Measurements from ENCODE around the gene LGI1.

Gene LGI1

DNA sequence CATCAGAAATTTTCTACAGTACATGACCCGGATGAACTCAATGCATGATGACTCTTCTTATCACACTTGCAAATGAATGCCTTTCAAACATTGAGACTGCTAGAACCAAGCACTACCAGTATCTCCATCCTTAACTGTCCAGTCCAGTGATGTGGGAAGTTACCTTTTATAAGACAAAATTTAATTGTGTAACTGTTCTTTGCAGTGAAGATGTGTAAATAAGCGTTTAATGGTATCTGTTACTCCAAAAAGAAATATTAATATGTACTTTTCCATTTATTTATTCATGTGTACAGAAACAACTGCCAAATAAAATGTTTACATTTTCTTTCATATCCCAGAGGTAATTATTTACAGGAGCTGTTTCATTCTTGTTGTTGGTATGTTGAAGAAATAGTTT lies 40.1 kb downstream of the LGI1 start:
- Histone ChIP-seq H3K4me1 (no peaks in the 10 kb centered on the region), H3K4me3 (no peak overlapping the region), H3K27me3 (ENCODE audit: low read depth) (peaks cover 36% of the 10 kb centered on the region), H3K36me3 (replicated peaks) (no peaks in the 10 kb centered on the region), H3K9me3 (no peaks in the 10 kb centered on the region)
- in situ Hi-C loops (cut with MboI; ENCODE audit: low sequenced_read_pairs): no loop called here
- no peak for DNase-seq (ENCODE audit: low spot score in 2 of 2)

DNA sequence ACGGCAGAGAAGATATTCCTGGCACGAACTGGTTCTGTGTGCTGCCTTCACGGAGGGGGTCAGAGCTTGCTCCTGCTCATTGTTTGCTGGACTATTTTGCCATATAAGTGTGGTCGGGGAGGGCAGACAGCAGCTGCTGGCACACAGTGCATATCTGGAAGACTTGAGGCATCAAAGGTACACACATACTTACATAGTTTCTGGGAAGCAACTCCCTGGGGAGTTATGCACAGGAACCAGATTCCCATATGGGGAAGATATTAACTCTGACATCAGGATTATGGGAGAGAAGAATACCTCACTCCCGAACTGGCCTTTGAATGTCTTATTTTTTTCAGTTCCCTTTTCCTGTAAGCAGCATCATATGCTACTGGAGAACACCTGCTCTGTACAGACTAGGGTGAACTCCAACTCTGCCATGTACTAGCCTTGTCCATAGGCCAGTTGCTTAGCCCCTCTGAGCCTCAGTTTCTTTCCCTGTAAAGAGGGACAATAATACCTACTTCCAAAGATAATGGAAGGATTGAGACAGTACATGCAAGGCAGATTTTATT lies 41.5 kb downstream of the LGI1 start:
- DNase-seq (ENCODE audit: low spot score in 2 of 2): no peak
- Histone ChIP-seq H3K4me1 (no peaks in the 10 kb centered on the region), H3K4me3 (no peak overlapping the region), H3K27me3 (ENCODE audit: low read depth) (peaks cover 31% of the 10 kb centered on the region), H3K9me3 (no peaks in the 10 kb centered on the region), H3K36me3 (replicated peaks) (no peaks in the 10 kb centered on the region)
- in situ Hi-C loops (cut with MboI; ENCODE audit: low sequenced_read_pairs): no loop called here

DNA sequence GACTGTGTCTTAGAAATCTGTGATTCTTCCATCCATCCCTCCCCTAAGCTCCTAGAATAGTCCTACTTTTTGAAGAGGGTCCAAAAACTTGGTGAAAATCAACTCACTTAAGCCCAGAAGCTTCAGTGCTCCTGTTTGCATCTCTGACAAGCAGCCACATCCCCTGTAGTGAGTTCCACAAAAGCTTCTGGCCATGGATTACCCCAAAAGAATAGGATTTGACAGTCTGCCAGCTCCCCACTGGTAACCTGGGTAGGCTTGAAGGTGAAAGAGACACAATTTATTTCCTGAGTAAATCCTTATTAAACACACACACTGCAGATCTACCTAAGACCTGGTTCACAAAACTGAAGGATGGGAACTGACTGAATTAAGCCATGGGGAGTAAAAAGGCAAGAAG lies 46.5 kb downstream of the LGI1 start:
- no peak overlapping the region for H3K4me3 ChIP-seq
- in situ Hi-C loops (cut with MboI; ENCODE audit: low sequenced_read_pairs): no loop called here
- no peaks in the 10 kb centered on the region for H3K36me3 ChIP-seq (replicated peaks)
- H3K27me3 ChIP-seq (ENCODE audit: low read depth): peaks cover 21% of the 10 kb centered on the region
- H3K4me1 ChIP-seq: no peaks in the 10 kb centered on the region
- H3K9me3 ChIP-seq: no peaks in the 10 kb centered on the region
- DNase-seq (ENCODE audit: low spot score in 2 of 2): no peak

DNA sequence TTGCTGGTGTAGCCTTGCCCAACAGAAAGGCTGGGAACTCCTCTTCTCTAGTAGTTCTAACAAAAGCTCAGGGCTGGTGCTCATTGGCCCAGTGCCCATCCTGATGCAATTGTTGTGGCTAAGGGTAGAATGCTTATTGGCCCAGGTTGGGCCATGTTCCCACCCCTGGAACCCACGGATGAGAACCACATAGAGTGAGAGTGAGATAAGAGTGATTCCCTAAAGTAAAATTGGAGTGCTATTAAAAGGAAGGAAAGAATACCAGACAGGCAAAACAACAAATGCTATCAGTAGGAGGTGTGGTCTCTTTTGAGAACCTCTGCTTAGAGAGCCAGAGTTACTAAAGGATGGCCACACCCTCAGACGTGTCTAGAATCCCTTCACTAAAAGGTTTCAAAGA lies 49.2 kb downstream of the LGI1 start:
- Histone ChIP-seq H3K4me3 (no peak overlapping the region), H3K27me3 (ENCODE audit: low read depth) (peaks cover 10% of the 10 kb centered on the region), H3K9me3 (no peaks in the 10 kb centered on the region), H3K36me3 (replicated peaks) (no peaks in the 10 kb centered on the region), H3K4me1 (no peaks in the 10 kb centered on the region)
- DNase-seq (ENCODE audit: low spot score in 2 of 2): no peak
- in situ Hi-C loops (cut with MboI; ENCODE audit: low sequenced_read_pairs): no loop called here

DNA sequence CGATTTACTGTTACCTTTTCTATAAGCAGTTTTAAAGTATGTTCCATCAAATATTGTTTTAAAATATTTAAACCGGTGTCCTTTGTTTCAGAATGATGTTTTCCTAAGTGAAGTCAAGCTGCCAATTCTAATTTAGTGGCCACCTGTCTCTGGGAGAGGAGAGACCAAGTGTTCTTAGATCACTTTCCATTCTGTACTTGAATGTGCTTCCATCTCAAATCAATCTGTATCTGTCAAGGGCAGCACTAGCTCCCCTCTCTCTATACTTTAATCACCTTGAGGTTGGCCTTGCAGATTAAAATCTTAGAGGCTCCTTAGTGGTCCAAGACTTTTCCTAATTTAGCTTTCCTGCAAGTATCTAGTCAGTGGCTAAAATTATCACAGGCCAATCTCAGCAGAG lies 49.6 kb downstream of the LGI1 start:
- H3K4me3 ChIP-seq: no peak overlapping the region
- no peaks in the 10 kb centered on the region for H3K4me1 ChIP-seq
- H3K27me3 ChIP-seq (ENCODE audit: low read depth): peaks cover 9% of the 10 kb centered on the region
- no peaks in the 10 kb centered on the region for H3K9me3 ChIP-seq
- DNase-seq (ENCODE audit: low spot score in 2 of 2): no peak
- H3K36me3 ChIP-seq (replicated peaks): no peaks in the 10 kb centered on the region
- in situ Hi-C loops (cut with MboI; ENCODE audit: low sequenced_read_pairs): no loop called here

DNA sequence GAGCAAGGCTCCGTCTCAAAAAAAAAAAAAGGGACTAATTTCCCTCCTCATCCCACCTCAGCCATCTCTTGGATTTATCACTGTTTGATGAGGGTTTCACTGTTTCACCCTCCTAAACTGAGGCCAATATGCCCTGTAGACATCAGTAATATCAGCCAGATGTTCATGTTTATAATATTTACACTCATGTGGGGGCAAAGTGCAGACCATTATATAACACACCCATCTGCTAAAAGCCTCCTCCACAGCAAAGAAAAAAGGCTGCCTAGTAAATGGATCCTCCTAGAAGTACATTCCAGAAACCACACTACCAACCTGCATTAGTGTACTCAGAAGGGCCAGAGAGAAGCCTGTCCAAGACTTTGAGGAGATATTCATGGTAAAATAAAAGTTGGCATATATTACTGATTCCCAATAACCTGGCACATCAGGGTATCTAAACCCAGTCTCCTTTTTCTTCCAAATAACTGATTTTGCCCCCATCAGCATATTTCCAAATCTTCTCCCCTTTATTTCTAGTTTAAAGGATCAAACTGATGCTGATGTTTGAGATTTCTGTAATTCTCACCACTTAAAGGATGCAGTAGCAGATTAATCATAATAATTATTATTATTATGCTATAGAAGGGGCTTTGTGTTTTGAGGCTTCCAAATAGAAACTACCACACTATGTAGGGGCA lies 55.1 kb downstream of the LGI1 start:
- in situ Hi-C loops (cut with MboI; ENCODE audit: low sequenced_read_pairs): no loop called here
- no peaks in the 10 kb centered on the region; the same call in 1 of the 2 replicates for H3K4me1 ChIP-seq
- no peak for DNase-seq (ENCODE audit: low spot score in 2 of 2)
- H3K9me3 ChIP-seq: no peaks in the 10 kb centered on the region
- H3K36me3 ChIP-seq (replicated peaks): no peaks in the 10 kb centered on the region
- H3K4me3 ChIP-seq: no peak overlapping the region
- peaks cover 21% of the 10 kb centered on the region for H3K27me3 ChIP-seq (ENCODE audit: low read depth)

DNA sequence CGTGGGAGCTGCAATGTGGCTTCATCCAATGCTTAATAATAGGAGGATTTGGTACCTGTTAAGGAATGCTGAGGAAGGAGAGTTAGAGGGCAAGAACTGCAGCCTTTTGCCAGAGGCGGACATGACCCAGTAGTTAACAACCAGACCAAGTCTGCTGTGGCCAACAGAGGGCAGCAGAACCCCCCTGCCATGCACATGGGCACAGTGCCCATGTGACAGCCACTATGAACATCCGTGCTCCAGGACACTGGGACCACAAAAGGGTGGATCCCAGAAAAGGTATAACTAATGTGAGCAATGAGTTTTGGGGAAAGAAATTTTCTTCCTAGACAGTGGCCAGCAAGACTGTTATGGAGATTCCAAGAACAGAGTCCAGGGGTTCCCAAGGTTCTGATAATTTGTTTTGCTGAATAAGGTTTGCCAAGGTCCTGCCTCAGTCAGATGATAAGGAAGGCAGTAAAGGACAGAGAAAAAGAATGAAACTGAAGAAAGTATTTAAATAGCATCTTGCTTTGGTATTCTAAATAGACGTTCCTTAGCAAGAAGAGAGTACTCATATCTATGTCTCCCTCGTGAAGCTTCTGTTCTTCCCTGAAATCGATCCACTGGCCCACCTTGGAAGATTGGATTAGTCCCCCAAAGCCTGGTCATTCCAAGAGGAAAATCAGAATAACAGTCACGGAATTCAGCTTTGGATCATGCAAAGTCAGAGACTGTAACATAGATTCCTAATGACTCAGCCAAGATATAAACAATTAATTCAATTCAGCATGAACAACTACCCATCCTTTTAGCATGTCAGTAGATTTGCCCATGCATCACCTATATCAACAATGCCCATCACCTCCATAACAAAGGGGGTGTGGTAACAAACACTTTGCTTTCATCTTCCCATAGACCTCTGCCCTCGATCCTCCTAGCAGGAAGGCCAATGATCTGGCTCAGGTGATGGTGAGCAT lies 56.0 kb downstream of the LGI1 start:
- H3K4me3 ChIP-seq: no peak overlapping the region
- DNase-seq (ENCODE audit: low spot score in 2 of 2): peak in 1 of 2 experiments; percentile 73
- H3K27me3 ChIP-seq (ENCODE audit: low read depth): peaks cover 21% of the 10 kb centered on the region
- in situ Hi-C loops (cut with MboI; ENCODE audit: low sequenced_read_pairs): no loop called here
- no peaks in the 10 kb centered on the region; the same call in 1 of the 2 replicates for H3K4me1 ChIP-seq
- H3K36me3 ChIP-seq (replicated peaks): no peaks in the 10 kb centered on the region
- H3K9me3 ChIP-seq: no peaks in the 10 kb centered on the region

DNA sequence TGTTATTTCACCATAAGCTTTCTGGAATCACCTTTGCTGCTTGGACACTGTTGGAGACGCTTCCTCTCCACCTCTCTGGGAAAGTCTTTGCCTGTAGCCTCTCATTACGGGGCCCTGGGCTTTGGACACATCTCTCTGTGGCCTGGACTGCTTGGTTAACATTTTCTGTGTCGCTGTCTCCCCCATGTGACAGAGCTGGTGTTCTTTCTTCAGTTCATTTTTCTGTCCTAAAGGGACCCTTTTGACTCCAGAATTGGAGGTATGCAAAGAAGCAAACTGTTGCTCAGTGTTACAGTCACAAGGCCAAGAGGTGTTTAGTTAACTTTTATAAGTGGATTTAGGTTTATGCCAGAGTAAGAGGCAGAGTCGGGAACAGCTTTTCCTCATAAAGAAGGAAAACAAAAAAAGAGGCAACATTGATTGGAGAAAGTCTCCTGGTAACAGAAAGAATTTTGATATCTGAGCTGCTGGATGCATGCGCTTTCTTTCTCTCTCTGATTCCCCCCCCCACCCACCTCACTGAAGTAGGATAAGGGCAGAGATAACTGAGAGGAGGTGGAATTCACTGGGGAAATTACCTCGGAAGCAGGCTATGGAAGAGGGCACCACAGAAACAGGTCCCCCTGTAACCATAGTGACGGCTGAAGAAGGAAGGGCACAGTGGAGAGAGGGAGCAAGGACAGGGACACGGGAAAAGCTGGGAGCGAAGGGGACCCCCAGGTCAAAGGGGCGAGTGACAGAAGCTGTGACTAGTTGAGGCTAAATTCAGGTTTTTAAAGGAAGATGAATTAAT lies 57.8 kb downstream of the LGI1 start:
- H3K27me3 ChIP-seq (ENCODE audit: low read depth): peaks cover 19% of the 10 kb centered on the region
- H3K4me3 ChIP-seq: no peak overlapping the region
- no peaks in the 10 kb centered on the region for H3K9me3 ChIP-seq
- in situ Hi-C loops (cut with MboI; ENCODE audit: low sequenced_read_pairs): no loop called here
- H3K36me3 ChIP-seq (replicated peaks): no peaks in the 10 kb centered on the region
- H3K4me1 ChIP-seq: no peaks in the 10 kb centered on the region; the same call in 1 of the 2 replicates
- peak; percentile 35 to 51 for DNase-seq (ENCODE audit: low spot score in 2 of 2)

DNA sequence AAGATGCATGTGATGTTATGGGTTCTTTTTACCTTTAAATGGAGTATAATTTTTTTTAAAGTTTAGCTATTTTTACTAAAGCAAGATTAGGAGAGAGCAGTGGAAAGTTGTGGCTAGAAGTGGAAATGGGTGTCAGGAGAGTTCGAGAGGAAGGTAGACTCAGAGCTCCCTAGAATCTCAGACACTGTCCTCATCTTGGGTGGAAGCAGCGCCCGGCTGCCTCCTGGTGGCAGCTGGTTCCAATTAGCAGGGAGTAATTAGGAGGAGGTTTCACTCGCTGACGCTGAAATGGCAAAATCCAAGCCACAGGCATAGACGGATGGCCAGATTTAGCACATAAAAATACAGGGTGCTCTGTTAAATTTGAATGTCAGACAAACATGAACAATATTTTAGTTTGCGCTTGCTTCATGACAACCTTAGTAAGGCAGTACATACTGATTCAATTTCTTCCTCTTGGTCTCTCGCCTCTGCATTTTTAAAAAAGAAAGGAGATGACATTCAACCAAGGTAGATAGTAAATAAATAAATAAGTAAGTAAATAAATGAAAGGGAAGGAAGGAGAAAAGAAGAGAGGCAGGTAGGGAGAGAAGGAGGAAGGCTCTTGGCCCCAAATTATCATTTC lies 58.5 kb downstream of the LGI1 start:
- in situ Hi-C loops (cut with MboI; ENCODE audit: low sequenced_read_pairs): no loop called here
- H3K36me3 ChIP-seq (replicated peaks): no peaks in the 10 kb centered on the region
- no peaks in the 10 kb centered on the region for H3K9me3 ChIP-seq
- no peak overlapping the region for H3K4me3 ChIP-seq
- DNase-seq (ENCODE audit: low spot score in 2 of 2): peak; percentile 61 to 73
- H3K27me3 ChIP-seq (ENCODE audit: low read depth): peaks cover 19% of the 10 kb centered on the region
- no peaks in the 10 kb centered on the region; the same call in 1 of the 2 replicates for H3K4me1 ChIP-seq

DNA sequence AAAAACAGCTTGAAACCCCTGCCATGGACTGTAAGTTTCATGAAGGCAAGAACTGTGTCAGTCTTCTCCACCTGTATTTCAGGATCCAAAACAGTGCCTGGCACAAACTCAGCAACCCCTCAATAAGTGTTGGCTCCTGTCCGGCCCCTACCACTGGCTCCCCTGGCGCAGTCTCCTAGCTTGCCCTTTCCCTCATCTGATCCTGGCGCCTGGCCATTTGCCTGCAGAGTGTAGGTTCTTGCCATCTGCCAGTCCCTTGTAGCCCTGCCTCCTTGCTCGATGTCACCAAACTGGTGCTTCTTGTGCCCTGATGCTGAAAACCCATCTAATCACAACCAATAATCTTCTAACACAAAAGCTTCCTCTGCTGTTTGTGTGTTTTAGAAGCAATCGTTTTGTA lies 60.4 kb downstream of the LGI1 start:
- H3K9me3 ChIP-seq: no peaks in the 10 kb centered on the region
- H3K4me3 ChIP-seq: no peak overlapping the region
- peaks cover 19% of the 10 kb centered on the region for H3K27me3 ChIP-seq (ENCODE audit: low read depth)
- DNase-seq (ENCODE audit: low spot score in 2 of 2): no peak
- no peaks in the 10 kb centered on the region; the same call in 1 of the 2 replicates for H3K4me1 ChIP-seq
- in situ Hi-C loops (cut with MboI; ENCODE audit: low sequenced_read_pairs): no loop called here
- H3K36me3 ChIP-seq (replicated peaks): no peaks in the 10 kb centered on the region

DNA sequence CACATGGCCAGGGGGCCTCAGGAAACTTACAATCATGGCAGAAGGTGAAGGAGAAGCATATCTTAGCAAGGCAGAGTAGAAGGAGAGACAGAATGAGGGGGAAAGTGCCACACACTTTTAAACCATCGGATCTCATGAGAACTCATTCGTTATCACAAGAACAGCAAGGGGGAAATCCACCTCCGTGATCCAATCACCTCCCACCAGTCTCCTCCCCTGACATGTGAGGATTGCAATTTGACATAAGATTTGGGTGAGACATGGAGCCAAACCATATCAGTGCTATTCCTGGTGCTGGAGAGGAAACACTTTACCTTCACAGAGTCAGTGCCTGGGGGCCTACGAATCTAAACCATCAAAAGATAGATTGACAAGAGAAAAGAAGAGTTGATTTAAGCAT lies 61.8 kb downstream of the LGI1 start:
- Histone ChIP-seq H3K9me3 (no peaks in the 10 kb centered on the region), H3K4me1 (no peaks in the 10 kb centered on the region), H3K4me3 (no peak overlapping the region), H3K27me3 (ENCODE audit: low read depth) (peaks cover 19% of the 10 kb centered on the region), H3K36me3 (replicated peaks) (no peaks in the 10 kb centered on the region)
- in situ Hi-C loops (cut with MboI; ENCODE audit: low sequenced_read_pairs): no loop called here
- DNase-seq (ENCODE audit: low spot score in 2 of 2): no peak

DNA sequence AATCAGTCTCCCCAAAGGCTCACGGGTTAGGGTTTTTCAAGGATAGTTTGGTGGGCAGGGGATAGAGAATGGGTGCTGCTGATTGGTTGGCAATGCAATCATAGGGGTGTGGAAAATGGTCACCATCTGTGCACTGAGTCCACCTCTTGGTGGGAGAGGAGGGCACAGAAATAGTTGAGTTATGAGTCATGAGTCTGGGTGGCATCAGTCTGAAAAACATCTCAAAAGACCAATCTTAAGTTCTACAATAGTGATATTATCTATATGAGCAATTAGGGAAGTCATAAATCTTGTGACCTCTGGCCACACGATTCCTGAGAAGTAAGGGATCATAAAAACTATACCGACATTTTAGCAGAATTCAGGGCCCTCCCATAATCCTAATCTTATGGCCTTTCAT lies 62.7 kb downstream of the LGI1 start:
- no peak for DNase-seq (ENCODE audit: low spot score in 2 of 2)

More for the DNA sequence above, 62.7 kb downstream of the LGI1 start:
- Histone ChIP-seq H3K4me3 (no peak overlapping the region), H3K9me3 (no peaks in the 10 kb centered on the region), H3K4me1 (no peaks in the 10 kb centered on the region), H3K36me3 (replicated peaks) (no peaks in the 10 kb centered on the region), H3K27me3 (ENCODE audit: low read depth) (peaks cover 19% of the 10 kb centered on the region)
- in situ Hi-C loops (cut with MboI; ENCODE audit: low sequenced_read_pairs): no loop called here
